A549 (cell line): ENCODE data around the gene ARHGEF11. TPM values are rescaled to one million over a fixed set of nuclear protein-coding genes. Genes with fewer than 3 reads are reported as not detected.
A peak's percentile ranks its signal among the peaks of the same experiment; 100 is the strongest.

Experiments used
- ATAC-seq, 2 experiments: fragments of 200-7000 bp in 1 of 2; fragments of >200 bp in 1 of 2; cut with Nextera tagmentation in 1 of 2; cut with Tn5 transposase in 1 of 2; 3 replicates each; pipeline versions ENCODE4 v1.8.0 to v1.9.1; 2018 to 2020; ENCODE audit warnings: mild to moderate bottlenecking in 1 of 2, moderate library complexity in 1 of 2
- CTCF ChIA-PET: fragments of 300-600 bp; sonication (Branson Sonifier 250); formaldehyde crosslinking; extraction: SDS; loops from one replicate; lab custom pipeline; 2021; ENCODE audit warnings: antibody characterized with exemption, inconsistent platforms; lab: Yijun Ruan, JAX
- POLR2A ChIA-PET: fragments of 350-600 bp; formaldehyde crosslinking; extraction: SDS; loops from one replicate; lab custom pipeline; 2021; ENCODE audit warnings: antibody characterized with exemption, inconsistent platforms; lab: Yijun Ruan, JAX
- DNase-seq, 2 experiments: peaks; one replicate each; pipeline versions ENCODE4 v3.0.0 to v3.0.0-alpha.2; 2011 to 2016; ENCODE audit warnings: low read depth in 1 of 2, low spot score in 1 of 2
- FAIRE-seq: peaks from 2 replicates; lab custom pipeline; 2011; peaks lifted over from hg19 to GRCh38; lab: Jason Lieb, UNC
- H3K27ac ChIP-seq, 2 experiments: fragments of >200 bp; sonication (Bioruptor Twin); formaldehyde crosslinking; 3 replicates each; pipeline ENCODE4 v1.5.1; 2016 to 2017
- H3K4me1 ChIP-seq: fragments of >200 bp; sonication (Bioruptor Twin); formaldehyde crosslinking; 3 replicates; pipeline ENCODE4 v1.6.1; 2016
- H3K4me2 ChIP-seq: fragments of >200 bp; sonication (Bioruptor Twin); formaldehyde crosslinking; 3 replicates; pipeline ENCODE4 v1.6.1; 2016
- H3K4me3 ChIP-seq: fragments of >200 bp; sonication (Bioruptor Twin); formaldehyde crosslinking; 3 replicates; pipeline ENCODE4 v1.5.1; 2016
- H3K9me3 ChIP-seq: fragments of >200 bp; sonication (Bioruptor Twin); formaldehyde crosslinking; 3 replicates; pipeline ENCODE4 v1.6.1; 2016
- CBX2 ChIP-seq: fragments of 200-600 bp; sonication (generic); IDR thresholded peaks from 2 replicates; pipeline ENCODE4 v1.6.1; 2016; ENCODE audit warnings: low read depth, mild to moderate bottlenecking, borderline replicate concordance
- CBX8 ChIP-seq: fragments of 200-600 bp; sonication (generic); IDR thresholded peaks from 2 replicates; pipeline ENCODE4 v1.6.1; 2016
- CEBPB ChIP-seq, 2 experiments: fragments of >200 bp in 1 of 2; sonication (Bioruptor Twin) in 1 of 2; formaldehyde crosslinking in 1 of 2; IDR thresholded peaks; 2 replicates each; pipeline ENCODE4 v1.6.1; 2012 to 2016
- CHD2 ChIP-seq: fragments of 150-350 bp; IDR thresholded peaks from 2 replicates; pipeline ENCODE4 v1.6.1; 2014; ENCODE audit warnings: low read length; ENCODE audit not compliant: partially characterized antibody
- CHD4 ChIP-seq: fragments of 200-600 bp; sonication (generic); IDR thresholded peaks from 2 replicates; pipeline ENCODE4 v1.6.1; 2016; ENCODE audit warnings: antibody characterized with exemption, mild to moderate bottlenecking, borderline replicate concordance
- CTCF ChIP-seq: fragments of >200 bp; sonication (Bioruptor Twin); formaldehyde crosslinking; IDR thresholded peaks from 3 replicates; pipeline ENCODE4 v1.5.1; 2016
- EP300 ChIP-seq, 2 experiments: fragments of >200 bp; sonication (Bioruptor Twin); formaldehyde crosslinking; IDR thresholded peaks; 2 replicates in 1 of 2; 3 replicates in 1 of 2; pipeline ENCODE4 v1.6.1; 2016 to 2017
- FOSB ChIP-seq: fragments of 250-450 bp; sonication (Bioruptor Pico); IDR thresholded peaks from 2 replicates; pipeline ENCODE4 v1.5.0; 2020; ENCODE audit warnings: mild to moderate bottlenecking, moderate library complexity
- HES2 ChIP-seq: fragments of >200 bp; sonication (Bioruptor Twin); formaldehyde crosslinking; IDR thresholded peaks from 2 replicates; pipeline ENCODE4 v1.6.1; 2016
- HMGXB4 ChIP-seq: fragments of 250-450 bp; sonication (Bioruptor Pico); IDR thresholded peaks from 2 replicates; pipeline ENCODE4 v1.5.0; 2021; ENCODE audit warnings: mild to moderate bottlenecking, moderate library complexity, borderline replicate concordance
- HOXB5 ChIP-seq: fragments of 250-450 bp; sonication (Bioruptor Pico); IDR thresholded peaks from 2 replicates; pipeline ENCODE4 v1.5.0; 2020; ENCODE audit warnings: mild to moderate bottlenecking, moderate library complexity
- JUNB ChIP-seq: fragments of >200 bp; sonication (Bioruptor Twin); formaldehyde crosslinking; IDR thresholded peaks from 2 replicates; pipeline ENCODE4 v1.6.1; 2016
- KDM5A ChIP-seq: fragments of 200-600 bp; sonication (generic); IDR thresholded peaks from 2 replicates; pipeline ENCODE4 v1.6.1; 2016; ENCODE audit warnings: antibody characterized with exemption, mild to moderate bottlenecking
- MAFK ChIP-seq: fragments of 450-650 bp; IDR thresholded peaks from 2 replicates; pipeline ENCODE4 v1.6.1; 2014; ENCODE audit not compliant: partially characterized antibody
- NPAS2 ChIP-seq: fragments of 250-450 bp; sonication (Bioruptor Pico); IDR thresholded peaks from 2 replicates; pipeline ENCODE4 v1.8.0; 2022; ENCODE audit warnings: mild to moderate bottlenecking, moderate library complexity, borderline replicate concordance
- RCOR1 ChIP-seq: fragments of 150-350 bp; IDR thresholded peaks from 2 replicates; pipeline ENCODE4 v1.6.1; 2014; ENCODE audit warnings: antibody characterized with exemption, low read length, low read depth
- RNF2 ChIP-seq: fragments of 200-600 bp; sonication (generic); IDR thresholded peaks from 2 replicates; pipeline ENCODE4 v1.6.1; 2016; ENCODE audit warnings: low read depth, mild to moderate bottlenecking, antibody characterized with exemption, moderate library complexity, borderline replicate concordance
- SMC3 ChIP-seq: fragments of >200 bp; sonication (Bioruptor Twin); formaldehyde crosslinking; IDR thresholded peaks from 3 replicates; pipeline ENCODE4 v1.6.1; 2018; ENCODE audit warnings: inconsistent platforms
- ZSCAN20 ChIP-seq: fragments of 250-450 bp; sonication (Bioruptor Pico); IDR thresholded peaks from 2 replicates; pipeline ENCODE4 v1.8.0; 2022; ENCODE audit warnings: mild to moderate bottlenecking, moderate library complexity
- WGBS: methylation state at CpG from one replicate; pipeline ENCODE4 v1.1.6; 2017; ENCODE audit errors: missing lambda C conversion rate; 5-methylcytosine and 5-hydroxymethylcytosine counted together
- polyA plus RNA-seq, 4 experiments: library from polyadenylated mRNA; depleted of rRNA in 3 of 4; stranded (reverse); fragments of >200 nt; fragmentation: RNase III in 1 of 4; extraction: RNeasy Plus Mini Kit Qiagen cat#74134 plus additional on column Dnase treatment in 1 of 4; gene quantifications; 2 replicates in 3 of 4; 3 replicates in 1 of 4; pipeline ENCODE4 v1.2.3, GENCODE V29; 2011 to 2017
- TF ChIP-seq, protein P1 (sequence below): fragments of 450-650 bp; IDR thresholded peaks from 2 replicates; pipeline ENCODE4 v1.6.1; 2014; ENCODE audit warnings: antibody characterized with exemption
- TF ChIP-seq, protein P2 (sequence below): IDR thresholded peaks from 2 replicates; pipeline ENCODE4 v1.6.1; 2012; ENCODE audit warnings: low read depth, borderline replicate concordance

ARHGEF11 gene
- polyA plus RNA-seq, 2 of the 4 experiments (the other 2 are of a cell fraction): 15.7 to 17.1 TPM

DNA sequence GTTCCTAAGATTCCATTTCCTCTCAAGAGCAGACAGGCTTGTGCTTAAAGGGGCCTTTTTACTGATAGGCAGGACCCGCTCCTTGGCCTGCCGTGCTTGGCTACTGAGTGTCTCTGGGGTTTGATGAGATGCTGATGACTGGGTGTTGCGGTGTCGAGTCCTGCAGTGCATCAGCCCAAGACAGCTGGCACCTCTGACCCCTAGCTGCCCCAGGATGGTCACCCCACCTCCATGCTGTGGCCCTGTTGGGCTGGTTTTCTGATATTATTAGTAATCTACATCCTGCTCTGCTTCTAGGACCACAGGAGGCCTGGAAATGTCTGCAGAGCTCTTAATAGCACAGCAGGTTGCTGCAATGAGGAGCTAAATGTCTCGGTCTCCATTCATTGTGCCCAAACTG is 96.4 kb downstream of the ARHGEF11 start:
- ATAC-seq: no peak
- CTCF ChIA-PET: interaction anchor here (0.6 to 2.3 kb wide), 11 partner anchors 9 to 153 kb away, joined by 3 to 10 read pairs (median 3); no protein-coding TSS in a partner anchor

DNA sequence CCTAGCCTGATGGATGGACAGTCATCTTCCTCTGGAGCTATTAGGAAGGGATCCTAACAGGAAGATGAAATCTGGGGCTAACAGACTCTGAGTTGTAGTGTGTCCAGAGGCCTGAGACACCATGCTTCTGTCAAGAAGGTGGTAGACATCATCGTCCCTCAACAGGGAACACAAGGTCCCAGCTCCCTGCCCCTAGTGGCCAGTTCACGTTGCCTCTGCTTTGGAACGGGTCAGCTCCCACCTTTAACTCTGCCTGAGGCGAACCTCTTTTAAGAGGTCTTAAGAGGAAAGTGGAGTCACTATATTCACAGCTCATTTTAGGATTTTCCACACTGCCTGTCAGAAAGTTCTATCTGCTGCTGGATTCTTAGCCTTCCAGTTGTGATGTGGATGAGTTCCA is 96.8 kb downstream of the ARHGEF11 start:
- FAIRE-seq: no peak
- ChIA-PET POLR2A (no interaction called here), CTCF (interaction anchor here (0.8 to 1.8 kb wide), 9 partner anchors 9 to 152 kb away, joined by 3 to 7 read pairs (median 3); no protein-coding TSS in a partner anchor)
- TF ChIP-seq CBX8: no peak
- TF ChIP-seq HES2: no peak
- TF ChIP-seq CHD2: no peak
- no peak for TF ChIP-seq EP300 (IDR thresholded peaks at IDR 0.05)
- 0 out of 3 replicates have a peak, but pooled peaks have one; percentile 7 for TF ChIP-seq CTCF
- whole genome bisulfite sequencing: 72% methylated on average over 4 of the region's 4 CpGs
- Histone ChIP-seq H3K4me1 (no peaks in the 10 kb centered on the region), H3K9me3 (no peaks in the 10 kb centered on the region), H3K27ac (no peak overlapping the region), H3K4me2 (no peak overlapping the region), H3K4me3 (no peak overlapping the region)
- peak; percentile 62 to 81; a peak in 3 of 6 replicates for ATAC-seq
- DNase-seq: peak in 1 of 2 experiments; percentile 25

More for the DNA sequence above, 96.4 kb downstream of the ARHGEF11 start:
- WGBS: 98% methylated on average over 5 of the region's 5 CpGs
- Histone ChIP-seq H3K4me2 (no peak overlapping the region), H3K9me3 (no peaks in the 10 kb centered on the region), H3K4me3 (no peak overlapping the region), H3K4me1 (no peaks in the 10 kb centered on the region), H3K27ac (no peak overlapping the region)
- no peak for TF ChIP-seq HES2
- TF ChIP-seq SMC3: no peak
- TF ChIP-seq, protein P1, sequence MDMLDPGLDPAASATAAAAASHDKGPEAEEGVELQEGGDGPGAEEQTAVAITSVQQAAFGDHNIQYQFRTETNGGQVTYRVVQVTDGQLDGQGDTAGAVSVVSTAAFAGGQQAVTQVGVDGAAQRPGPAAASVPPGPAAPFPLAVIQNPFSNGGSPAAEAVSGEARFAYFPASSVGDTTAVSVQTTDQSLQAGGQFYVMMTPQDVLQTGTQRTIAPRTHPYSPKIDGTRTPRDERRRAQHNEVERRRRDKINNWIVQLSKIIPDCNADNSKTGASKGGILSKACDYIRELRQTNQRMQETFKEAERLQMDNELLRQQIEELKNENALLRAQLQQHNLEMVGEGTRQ: no peak
- no peak for TF ChIP-seq RNF2
- no peak for TF ChIP-seq RCOR1
- TF ChIP-seq JUNB: no peak
- TF ChIP-seq HMGXB4 (CRISPR knock-in tag): no peak
- no peak for TF ChIP-seq EP300 (IDR thresholded peaks at IDR 0.05)
- no peak for TF ChIP-seq CHD2
- no peak for TF ChIP-seq MAFK
- POLR2A ChIA-PET: no interaction called here
- no peak for DNase-seq
- FAIRE-seq: no peak

DNA sequence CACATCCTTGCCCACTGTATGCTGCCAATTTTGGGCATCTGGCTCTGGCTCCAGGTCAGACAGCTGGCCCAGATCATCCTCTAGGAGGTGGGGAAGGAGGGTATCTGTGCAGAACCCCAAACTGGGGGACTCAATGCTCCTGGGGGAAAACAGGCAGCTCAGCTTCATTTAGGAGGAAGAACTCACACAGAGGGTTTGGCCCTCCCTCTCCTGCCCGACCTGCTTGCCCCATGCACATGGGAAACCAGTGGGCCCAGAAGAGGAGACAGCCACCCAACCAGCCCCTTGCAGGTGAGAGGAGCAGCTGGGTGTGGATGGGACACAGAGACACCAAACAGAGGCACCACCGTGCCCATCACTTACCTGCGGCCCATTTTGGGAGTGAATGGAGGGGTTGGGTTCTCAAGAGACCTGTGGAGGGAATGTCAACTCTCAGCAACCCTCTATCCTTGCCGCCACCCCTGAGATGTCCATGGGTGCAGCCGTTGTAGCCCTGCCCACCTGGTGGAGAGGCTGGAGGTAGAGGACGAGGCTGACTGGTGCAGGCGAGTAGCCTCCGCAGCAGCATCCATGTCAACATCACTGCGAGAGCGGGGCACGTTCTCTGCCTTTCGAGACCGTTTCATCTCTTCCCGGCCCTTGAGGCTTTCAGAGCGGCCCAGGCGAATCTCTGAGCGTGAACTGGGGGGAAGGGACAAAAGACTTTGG is 97.6 kb downstream of the ARHGEF11 start:
- WGBS: 94% methylated on average over 17 of the region's 17 CpGs
- no peak overlapping the region for H3K4me2 ChIP-seq
- CTCF ChIA-PET: interaction anchor here (0.9 to 2.2 kb wide), 9 partner anchors 8 to 26 kb away, joined by 3 to 11 read pairs (median 5); no protein-coding TSS in a partner anchor

More for the DNA sequence above, 97.6 kb downstream of the ARHGEF11 start:
- TF ChIP-seq NPAS2 (CRISPR knock-in tag): no peak
- no peak for TF ChIP-seq FOSB (CRISPR knock-in tag)
- TF ChIP-seq CHD4: no peak
- TF ChIP-seq KDM5A: no peak
- no peak for TF ChIP-seq SMC3
- TF ChIP-seq, protein P1: no peak
- TF ChIP-seq ZSCAN20: no peak
- TF ChIP-seq EP300 (IDR thresholded peaks at IDR 0.05): no peak
- TF ChIP-seq CEBPB (IDR thresholded peaks at IDR 0.05): no peak
- TF ChIP-seq RCOR1: no peak
- TF ChIP-seq HOXB5 (CRISPR knock-in tag): no peak
- TF ChIP-seq CBX2: no peak
- TF ChIP-seq HMGXB4 (CRISPR knock-in tag): no peak
- TF ChIP-seq, protein P2, sequence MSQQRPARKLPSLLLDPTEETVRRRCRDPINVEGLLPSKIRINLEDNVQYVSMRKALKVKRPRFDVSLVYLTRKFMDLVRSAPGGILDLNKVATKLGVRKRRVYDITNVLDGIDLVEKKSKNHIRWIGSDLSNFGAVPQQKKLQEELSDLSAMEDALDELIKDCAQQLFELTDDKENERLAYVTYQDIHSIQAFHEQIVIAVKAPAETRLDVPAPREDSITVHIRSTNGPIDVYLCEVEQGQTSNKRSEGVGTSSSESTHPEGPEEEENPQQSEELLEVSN: no peak
- POLR2A ChIA-PET: no interaction called here
- Histone ChIP-seq H3K9me3 (no peaks in the 10 kb centered on the region), H3K4me3 (no peak overlapping the region), H3K27ac (no peak overlapping the region), H3K4me1 (no peaks in the 10 kb centered on the region)
- DNase-seq (no peak), FAIRE-seq (no peak), ATAC-seq (no peak)
